RWPE1 (cell line): ENCODE measurements around the gene CLDN17.

Source experiments
- CTCF ChIA-PET: fragments of 350-600 bp; sonication (Branson Sonifier 250); formaldehyde crosslinking; extraction: SDS; loops from one replicate; lab custom pipeline; 2021; lab: Yijun Ruan, JAX
- POLR2A ChIA-PET: fragments of 400-600 bp; formaldehyde crosslinking; extraction: SDS; loops from one replicate; lab custom pipeline; 2020; ENCODE audit warnings: antibody characterized with exemption; ENCODE audit not compliant: low non-redundant PET; lab: Yijun Ruan, JAX
- DNase-seq: peaks from one replicate; pipeline ENCODE4 v3.0.0; 2012; ENCODE audit warnings: low spot score
- H3K27ac ChIP-seq: fragments of 450-650 bp; 2 replicates; pipeline ENCODE4 v1.5.1; 2017
- CTCF ChIP-seq: fragments of 450-650 bp; conservative IDR thresholded peaks from 2 replicates; pipeline ENCODE4 v1.5.1; 2017; ENCODE audit warnings: low read depth, mild to moderate bottlenecking

The CLDN17 gene

GRCh38 chr21:30168086-30168485 is 1.5 kb upstream of the CLDN17 start:
- ChIA-PET POLR2A (no interaction called here), CTCF (no interaction called here)
- H3K27ac ChIP-seq: no peak overlapping the region
- DNase-seq: peak; percentile 8
- no peak for TF ChIP-seq CTCF

- no peak for DNase-seq
- H3K27ac ChIP-seq: no peak overlapping the region
- POLR2A ChIA-PET: no interaction called here
- no peak for TF ChIP-seq CTCF
- CTCF ChIA-PET: interaction anchor here (0.7 kb wide), 1 partner anchor 148 kb away, joined by 10 read pairs; no protein-coding TSS in a partner anchor
Observed at GRCh38 chr21:30166171-30166570, 434 bp downstream of the CLDN17 start.

- ChIA-PET CTCF (interaction anchor here (0.7 kb wide), 1 partner anchor 10 kb away, joined by 3 read pairs; no protein-coding TSS in a partner anchor), POLR2A (no interaction called here)
- H3K27ac ChIP-seq: no peak overlapping the region
- TF ChIP-seq CTCF: no peak
- peak; percentile 79 for DNase-seq
Observed at GRCh38 chr21:30164796-30165195, 1.8 kb downstream of the CLDN17 start.

- POLR2A ChIA-PET: no interaction called here
- no peak for TF ChIP-seq CTCF
- peak; percentile 30 for DNase-seq
- CTCF ChIA-PET: interaction anchor here (0.7 kb wide), 1 partner anchor 92 kb away, joined by 3 read pairs; no protein-coding TSS in a partner anchor
- no peak overlapping the region for H3K27ac ChIP-seq
Observed at GRCh38 chr21:30153697-30154340, 12.8 kb downstream of the CLDN17 start.

- no peak for DNase-seq
- ChIA-PET CTCF (no interaction called here), POLR2A (no interaction called here)
- TF ChIP-seq CTCF: no peak
- H3K27ac ChIP-seq: no peak overlapping the region
Observed at GRCh38 chr21:30152792-30153191, 13.8 kb downstream of the CLDN17 start.

- POLR2A ChIA-PET: no interaction called here
- CTCF ChIA-PET: no interaction called here
- no peak for TF ChIP-seq CTCF
- peak overlapping the region; percentile 56 for H3K27ac ChIP-seq
- DNase-seq: no peak
Observed at GRCh38 chr21:30148906-30149305, 17.7 kb downstream of the CLDN17 start.
